Measurements from ENCODE around the gene AGAP1.

DNA sequence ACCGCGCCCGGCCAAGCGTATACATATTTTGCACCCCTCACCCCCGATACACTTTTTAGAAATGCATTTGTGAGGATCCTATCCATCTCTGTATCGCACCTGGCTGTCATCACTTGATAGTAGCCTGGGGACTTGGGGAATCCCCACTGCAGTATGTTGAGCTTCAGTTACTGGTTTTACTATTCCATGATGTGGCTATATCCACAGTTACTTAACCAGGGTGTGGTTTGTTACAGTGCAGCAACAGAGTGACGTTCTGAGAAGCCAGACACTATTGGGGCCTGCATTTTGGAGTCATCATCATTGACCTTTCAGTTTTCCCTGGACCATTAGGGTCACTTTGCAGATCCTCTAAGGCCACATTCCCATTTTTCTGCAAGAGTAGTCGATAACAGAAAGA, 212.7 kb downstream of the AGAP1 start:
- TF ChIP-seq, protein P1, sequence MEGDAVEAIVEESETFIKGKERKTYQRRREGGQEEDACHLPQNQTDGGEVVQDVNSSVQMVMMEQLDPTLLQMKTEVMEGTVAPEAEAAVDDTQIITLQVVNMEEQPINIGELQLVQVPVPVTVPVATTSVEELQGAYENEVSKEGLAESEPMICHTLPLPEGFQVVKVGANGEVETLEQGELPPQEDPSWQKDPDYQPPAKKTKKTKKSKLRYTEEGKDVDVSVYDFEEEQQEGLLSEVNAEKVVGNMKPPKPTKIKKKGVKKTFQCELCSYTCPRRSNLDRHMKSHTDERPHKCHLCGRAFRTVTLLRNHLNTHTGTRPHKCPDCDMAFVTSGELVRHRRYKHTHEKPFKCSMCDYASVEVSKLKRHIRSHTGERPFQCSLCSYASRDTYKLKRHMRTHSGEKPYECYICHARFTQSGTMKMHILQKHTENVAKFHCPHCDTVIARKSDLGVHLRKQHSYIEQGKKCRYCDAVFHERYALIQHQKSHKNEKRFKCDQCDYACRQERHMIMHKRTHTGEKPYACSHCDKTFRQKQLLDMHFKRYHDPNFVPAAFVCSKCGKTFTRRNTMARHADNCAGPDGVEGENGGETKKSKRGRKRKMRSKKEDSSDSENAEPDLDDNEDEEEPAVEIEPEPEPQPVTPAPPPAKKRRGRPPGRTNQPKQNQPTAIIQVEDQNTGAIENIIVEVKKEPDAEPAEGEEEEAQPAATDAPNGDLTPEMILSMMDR (IDR thresholded peaks at IDR 0.05): no peak
- TF ChIP-seq POLR2A (IDR thresholded peaks at IDR 0.05): no peak
